IPS-NIHi7 (cell line): Measurements from ENCODE around the gene PAMR1.

ENCODE experiments used
- DNase-seq: peaks from one replicate; pipeline ENCODE4 v3.0.0; 2012; ENCODE audit warnings: mixed read lengths; ENCODE audit errors: extremely low spot score

PAMR1 gene

DNA sequence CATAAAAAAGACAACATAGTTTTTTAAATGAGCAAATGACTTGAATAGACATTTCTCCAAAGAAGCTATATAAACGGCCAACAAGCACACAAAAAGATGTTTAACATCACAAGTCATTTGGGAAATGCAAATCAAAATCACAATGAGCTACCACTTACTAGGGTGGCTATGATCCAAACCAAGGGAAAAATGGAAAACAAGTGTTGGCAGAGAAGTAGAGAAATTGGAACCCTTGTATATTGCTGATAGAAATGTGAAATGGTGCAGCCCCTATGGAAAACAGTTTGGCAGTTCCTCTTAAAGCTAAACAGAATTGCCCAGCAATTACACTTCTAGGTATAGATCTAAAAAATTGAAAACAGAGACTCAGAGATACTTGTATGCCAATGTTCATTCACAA lies 29.0 kb downstream of the PAMR1 start:
- DNase-seq = no peak

DNA sequence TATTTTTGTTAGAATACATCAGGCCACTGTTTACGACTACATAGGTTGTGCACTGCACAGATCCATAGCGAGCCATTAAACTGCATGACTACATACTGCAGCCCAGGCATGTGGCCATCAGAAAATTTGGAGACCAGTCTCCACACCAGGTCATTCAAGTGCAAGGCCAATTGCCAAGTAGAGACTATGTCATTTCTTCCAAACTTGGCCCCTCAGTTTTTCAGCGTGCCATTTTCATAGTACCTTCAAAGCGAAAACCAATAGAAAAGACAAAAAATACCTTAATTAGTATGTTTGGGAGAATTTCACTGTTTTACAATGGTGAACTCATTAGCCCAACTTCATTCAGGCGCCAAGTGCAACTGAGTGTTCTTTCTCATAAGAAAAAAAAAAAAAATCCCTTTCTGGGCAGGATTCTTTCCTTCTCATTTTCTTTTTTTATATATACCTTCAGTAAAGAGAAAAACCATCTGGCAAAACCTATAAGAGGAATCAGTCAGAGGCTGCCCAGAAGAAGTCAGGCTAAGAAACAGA lies 30.4 kb downstream of the PAMR1 start:
- DNase-seq = no peak

DNA sequence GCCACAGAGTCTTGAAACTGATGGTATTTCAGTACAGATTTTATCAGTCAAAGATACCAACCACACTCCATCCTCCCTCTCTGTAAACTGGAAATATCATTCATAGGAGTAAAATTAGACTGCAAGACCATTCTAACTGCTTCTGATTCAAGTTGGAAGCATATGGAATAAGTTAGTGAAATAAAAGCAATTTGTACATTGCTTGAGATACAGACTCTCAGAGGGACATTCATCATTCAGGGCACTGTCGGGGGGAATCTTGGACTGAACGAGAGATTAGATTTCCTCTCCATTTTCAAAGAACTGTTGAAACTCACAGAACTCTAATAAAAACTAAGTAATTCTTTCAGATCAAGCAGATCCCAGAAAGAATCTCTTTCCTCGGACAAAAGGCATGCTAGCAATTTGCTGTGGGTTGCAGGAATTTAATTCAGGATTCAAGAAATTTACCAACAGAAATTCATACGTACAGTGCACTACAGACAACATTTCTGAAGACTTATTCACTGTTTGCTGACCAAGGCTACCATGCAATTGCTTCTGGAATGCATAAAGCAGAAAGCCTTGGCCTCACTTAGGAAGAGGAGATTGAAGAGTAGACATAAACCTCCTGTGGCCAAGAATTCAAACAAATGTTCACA lies 34.1 kb downstream of the PAMR1 start:
- DNase-seq = no peak

DNA sequence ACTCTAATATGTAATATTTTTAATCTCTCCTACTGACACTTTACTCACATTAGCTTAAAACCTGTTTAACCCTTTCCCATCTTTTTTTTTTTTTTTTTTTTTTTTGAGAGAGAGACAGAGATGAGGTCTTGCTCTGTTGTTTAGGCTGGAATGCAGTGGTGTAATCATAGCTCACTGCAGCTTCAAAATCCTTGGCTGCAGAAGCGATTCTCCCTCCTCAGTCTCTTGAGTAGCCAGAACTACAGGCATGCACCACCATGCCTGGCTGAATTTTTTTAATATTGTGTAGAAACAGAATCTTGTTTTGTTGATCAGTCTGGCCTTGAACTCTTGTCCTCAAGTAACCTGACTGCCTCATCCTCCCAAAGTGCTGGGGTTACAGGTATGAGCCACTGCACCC lies 37.3 kb downstream of the PAMR1 start:
- no peak for DNase-seq

DNA sequence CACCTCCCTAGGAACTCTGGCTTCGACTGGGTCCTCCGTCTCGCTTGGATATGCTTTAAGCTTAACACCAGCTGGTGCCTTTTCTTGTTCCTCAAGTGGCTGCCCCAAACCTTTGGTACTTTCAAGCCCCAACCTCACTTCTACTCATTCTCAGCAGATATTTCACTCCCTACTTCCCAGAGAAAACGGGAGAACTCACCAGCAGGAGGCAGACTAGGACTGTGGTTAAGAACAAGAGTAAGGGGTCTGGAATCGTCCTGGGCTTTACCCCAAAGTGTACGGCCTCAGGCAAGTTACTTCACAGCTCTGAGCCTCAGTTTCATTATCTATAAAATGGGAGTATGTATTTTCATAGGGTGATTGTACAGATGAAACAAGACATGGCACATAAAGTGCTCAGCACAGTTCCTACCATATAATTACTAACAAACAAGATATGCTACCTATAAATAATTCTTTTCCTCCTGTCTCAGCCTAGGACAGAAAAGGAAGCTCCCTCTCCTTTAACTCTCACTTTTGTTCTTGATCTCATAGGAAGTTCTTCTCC lies 37.8 kb downstream of the PAMR1 start:
- DNase-seq = peak; percentile 77

DNA sequence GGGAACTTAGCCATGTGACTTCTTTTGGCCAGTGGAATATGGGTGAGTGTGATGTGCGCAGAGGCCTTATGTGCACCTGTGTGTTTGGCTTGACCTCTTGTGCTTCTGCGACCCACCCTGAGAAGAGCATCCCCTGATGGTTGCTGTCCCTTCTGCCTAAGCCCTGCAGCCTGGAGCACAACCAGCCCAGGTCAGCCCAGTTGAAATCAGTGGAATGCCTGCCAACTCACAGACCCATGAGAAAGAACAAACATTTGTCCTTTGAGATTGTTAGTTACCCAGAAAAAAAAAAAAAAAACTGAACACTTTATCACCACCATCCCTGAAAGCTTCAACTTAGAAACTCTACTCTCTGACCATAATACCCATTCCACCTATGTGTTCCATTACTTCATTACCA lies 38.5 kb downstream of the PAMR1 start:
- no peak for DNase-seq

DNA sequence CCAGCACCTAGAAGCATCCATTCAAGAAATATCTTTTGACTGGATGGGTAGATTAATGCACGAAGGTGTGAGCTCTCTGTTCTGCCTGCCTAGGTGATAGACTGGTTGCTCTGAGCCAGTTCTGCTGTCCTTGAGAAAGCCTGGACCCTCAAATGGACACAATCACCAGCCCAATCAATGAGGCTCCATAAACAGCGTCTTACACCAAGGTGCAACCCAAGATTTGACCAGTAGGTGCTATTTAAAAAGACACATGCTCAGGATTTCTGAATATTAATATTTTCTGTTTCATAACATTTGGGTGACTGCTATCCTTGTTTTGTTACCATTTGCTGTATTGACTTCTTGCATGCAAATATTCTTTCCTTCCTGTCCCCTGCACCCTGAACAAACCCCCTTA lies 39.0 kb downstream of the PAMR1 start:
- no peak for DNase-seq

DNA sequence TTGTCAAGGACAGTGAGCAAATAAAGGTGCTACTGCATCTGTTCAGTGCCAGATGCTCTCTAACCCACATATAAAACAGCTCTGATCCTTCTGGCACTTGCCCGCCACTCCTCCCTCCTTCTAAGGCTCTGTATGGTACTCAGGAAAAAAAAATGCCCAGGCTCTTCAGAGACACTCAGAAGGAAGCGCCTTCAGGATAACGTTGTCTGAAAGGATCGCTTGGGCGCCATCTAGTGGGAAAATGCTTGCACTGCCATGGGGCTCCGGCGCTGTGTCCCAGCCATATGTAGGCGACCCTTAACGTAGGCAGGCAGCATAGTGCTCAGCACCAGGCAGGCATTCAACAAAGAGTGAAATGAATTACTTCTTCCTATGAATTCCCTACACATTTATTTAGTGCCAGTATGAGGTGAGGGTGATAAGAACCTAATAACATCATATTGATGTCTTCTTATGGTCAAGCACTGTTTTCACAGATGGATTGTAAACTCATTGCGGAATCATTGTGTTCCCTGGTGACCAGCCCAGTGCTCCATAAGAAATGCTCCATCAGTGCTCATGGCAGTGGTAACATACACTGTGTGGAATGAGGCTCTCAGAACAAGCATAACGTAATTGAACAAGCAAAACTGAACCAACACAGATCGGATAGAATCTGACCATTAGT lies 39.6 kb downstream of the PAMR1 start:
- peak; percentile 87 for DNase-seq

DNA sequence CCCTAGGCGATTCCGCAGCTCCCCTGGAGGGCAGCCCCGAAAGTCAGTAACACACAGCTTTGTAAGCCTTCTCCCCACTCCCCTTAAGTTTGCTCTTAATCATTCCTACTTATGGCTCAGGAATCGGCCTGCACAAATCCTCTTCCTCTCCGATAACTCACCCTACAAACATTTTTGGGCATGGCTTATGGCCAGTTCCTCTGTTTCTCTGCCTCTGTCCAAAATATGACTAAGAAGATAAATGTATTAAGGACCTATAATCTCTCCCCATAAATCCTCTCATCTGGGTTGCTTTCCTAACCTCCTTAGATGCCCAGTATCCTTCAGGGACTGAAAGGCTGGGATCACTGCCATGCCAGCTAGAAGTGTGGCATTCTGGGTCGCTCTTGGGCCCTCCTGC lies 41.0 kb downstream of the PAMR1 start:
- DNase-seq = no peak

DNA sequence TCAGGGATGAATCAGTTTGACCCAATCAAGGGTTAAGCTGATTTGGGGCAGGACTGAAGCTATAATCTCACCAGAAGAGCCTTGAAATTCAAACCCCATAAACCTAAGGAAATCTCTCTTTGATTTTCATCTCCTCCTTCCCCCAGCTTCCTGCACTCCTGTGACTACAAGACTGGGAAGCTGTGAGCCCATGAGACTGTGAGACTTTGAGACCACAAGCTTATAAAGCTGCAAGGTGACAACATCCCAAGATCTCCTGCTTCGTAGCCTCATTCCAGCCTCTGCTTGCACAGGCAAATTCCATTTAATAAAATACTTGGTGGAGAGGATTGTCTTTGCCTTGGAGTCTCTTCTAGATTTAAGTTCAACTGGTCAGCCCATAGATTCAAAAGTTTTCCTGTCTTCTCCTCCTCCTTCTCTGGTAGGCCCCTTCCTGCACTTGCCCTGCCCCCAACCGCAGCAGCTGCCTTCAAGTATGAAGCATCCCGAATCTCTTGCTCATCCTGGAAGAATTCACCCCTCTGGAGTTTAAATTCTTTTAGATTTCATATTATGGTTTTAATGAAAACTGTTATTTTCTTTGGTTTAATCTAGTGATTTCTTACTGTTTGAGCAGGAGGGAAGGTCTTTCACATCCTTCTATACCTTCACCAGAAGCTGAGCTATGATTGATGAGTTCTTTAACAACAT lies 42.1 kb downstream of the PAMR1 start:
- no peak for DNase-seq

DNA sequence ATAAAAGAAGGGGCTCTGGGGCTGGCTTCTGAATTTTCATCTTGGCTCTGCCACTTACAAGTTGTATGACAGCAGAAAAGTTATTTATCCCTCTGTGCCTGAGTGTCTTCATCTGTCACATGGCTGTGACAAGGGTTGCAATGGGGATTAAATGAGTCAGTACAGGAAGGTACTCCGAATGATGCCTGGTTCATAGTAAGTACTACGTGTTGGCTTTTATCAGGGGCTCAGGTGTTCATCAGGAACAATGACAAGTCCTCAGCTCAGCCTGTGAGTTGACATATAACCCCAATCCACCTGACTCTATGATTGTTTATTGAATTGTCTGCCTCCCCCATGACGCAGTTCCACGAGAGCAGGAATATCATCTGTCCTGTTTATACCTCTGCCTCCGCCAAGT lies 45.7 kb downstream of the PAMR1 start:
- DNase-seq = no peak

DNA sequence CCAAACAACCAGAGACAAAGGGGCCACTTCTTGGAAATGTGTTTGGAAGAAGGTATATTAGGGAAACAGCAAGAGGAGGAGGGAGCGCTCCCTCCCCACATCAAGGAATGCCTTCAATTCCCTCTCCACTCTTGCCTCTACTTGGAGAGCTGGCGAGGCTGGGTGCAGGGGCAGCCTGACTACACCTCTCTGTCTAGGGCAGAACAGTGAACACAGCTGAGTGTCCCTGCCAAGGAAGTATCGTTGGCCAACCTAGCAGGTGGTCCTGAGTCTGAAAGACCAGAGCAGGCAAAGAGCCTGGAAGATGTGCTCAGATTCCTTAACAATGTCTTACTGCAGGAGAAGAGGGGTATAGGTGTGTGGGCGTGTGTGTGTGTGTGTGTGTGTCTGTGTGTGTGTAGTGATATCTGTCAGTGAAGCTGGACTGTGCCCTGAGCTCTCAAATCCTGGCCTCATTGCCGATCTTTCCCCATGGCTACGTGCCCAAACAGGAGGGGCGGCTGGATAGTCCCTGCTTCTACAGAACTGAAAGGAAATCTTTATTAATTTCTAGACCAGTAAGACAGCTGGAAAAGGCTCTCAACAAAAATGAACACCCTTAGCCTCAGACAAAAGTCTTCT lies 46.8 kb downstream of the PAMR1 start:
- no peak for DNase-seq

DNA sequence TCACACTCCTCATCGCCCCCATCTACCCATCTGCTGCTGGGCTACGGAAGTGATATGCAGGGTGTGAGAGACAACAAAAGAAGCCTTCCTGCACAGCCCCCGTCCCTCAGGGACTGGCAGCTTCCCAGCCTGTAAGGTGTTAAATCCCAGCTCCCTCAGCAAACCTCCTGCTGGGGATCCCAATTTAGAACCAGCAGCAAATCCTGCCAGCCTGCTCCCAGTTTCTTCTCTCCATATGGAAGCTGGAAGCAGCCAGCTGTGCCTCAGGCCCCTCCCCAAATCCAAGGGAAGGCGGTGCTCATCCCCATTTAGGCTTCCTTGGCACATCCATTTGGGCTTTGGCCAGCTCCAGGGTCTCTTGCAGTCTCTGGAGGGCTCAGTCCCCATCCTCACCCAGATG lies 47.5 kb downstream of the PAMR1 start:
- DNase-seq = peak; percentile 47

DNA sequence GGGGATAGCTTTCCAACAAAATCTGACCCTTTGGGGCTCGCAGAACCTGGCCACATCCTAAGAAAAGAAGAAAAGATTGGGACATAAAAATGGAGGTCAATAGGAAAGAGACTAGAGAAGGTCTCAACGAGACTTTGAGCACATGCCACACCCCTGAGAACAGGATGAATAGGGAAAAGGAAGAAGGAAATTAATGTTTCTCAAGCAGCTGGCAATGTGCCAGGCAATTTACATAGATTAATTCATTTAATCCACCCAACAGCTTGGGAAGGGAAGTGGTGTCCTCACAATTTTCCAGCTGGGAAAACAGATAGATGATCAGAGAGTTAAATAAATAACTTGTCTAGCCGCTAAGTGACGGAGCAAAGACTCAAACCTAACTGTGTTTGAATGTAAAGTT lies 50.7 kb downstream of the PAMR1 start:
- no peak for DNase-seq

DNA sequence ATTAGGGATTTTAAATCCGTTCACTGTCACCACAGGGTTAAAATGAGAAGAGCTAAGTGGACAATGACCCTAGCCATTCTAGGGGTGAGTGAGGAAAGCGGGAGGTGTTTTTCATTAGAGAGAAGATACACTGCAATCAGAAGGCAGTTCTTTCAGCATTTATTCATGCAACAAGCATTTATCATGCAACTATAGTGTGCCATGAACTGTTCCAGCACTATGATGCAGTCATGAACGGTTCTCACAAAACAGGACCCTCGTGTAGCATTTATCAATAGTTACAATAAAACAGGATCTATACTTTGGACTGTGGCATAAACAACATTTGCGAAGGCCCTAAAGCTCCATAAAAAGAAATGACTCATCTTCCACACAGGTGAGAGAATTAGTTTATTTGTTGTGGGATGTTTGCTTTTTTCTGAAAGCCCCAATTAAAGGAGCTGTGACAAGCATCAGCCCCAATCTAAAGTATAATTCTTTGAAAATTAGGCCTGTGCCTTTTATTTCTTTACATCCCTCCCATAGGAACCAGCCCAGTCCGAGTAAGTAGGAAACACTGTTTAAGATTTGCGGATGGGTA lies 51.5 kb downstream of the PAMR1 start:
- DNase-seq = no peak

DNA sequence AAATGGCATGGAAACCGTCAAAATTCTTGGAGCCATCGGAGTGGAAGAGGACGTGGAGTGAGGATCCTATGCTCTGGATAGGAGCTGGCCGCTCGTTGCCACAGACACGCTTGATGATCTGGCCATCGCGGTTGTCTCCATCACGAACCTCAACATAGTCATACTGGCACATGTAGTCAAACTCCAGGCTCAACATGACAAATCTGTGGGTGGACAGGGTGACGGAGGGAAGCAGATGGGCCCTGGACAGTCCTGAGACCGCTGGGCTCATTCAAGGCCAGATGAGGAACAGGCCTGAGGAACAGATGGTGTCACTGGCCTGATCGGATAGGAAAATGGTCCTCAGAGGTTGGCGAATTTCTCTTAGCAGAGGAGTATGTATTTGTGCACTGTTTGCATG lies 54.8 kb downstream of the PAMR1 start:
- DNase-seq = no peak

DNA sequence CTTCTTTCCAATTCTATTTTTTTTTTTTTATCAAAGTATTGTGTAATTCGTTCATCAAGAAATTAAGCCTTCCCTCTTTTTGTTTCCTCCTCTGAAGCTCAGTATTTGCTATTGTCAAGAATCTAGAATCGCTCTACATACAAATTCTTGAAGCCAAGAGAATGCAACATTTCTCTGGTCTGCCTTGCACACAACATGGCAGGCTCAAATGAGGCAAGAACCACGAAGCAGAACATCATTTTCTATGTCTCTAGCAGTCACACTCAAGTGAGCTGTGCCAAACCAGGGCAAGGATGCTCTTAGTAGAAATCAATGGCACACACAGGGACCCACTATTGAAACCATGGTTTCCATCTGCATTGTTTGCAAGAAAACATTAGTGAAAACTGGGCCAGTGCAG lies 59.4 kb downstream of the PAMR1 start:
- DNase-seq = no peak

DNA sequence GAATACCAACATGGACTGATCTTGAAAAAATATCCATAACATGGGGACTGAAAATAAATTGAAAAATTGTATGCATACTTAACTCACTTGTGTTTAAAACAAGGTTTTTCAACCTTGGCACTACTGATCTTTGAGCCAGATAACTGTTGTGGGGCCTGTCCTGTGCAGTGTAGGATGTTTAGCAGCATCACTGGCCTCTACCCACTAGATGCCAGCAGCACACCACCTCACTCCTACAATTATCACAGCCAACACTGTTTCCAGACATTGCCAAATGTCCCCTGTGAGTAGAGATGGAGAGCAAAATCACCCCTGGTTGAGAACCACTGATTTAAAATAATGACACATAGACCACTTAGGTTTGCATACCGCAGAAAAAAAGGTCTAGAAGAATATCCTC lies 61.1 kb downstream of the PAMR1 start:
- no peak for DNase-seq

DNA sequence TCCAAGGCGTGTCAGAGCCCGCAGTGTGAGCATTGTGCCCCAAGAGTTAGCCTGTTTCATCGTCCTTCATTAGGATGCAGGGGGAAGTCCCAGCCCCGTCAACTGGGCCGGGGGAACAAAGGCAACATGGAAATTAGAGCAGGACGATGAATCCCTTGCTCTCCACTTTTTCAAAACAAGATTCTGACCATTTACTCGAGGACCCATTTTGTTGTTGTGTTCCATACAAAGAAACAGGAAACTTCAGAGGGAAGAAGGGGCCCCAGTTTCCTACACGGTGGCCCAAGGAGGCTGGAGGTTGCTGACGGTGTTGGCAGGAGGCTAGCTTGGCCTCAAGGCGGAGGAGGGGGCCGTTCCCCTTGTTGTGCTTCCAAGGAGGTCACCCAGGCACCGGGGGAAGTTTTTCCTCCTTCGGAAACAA lies 62.1 kb downstream of the PAMR1 start:
- DNase-seq = no peak

DNA sequence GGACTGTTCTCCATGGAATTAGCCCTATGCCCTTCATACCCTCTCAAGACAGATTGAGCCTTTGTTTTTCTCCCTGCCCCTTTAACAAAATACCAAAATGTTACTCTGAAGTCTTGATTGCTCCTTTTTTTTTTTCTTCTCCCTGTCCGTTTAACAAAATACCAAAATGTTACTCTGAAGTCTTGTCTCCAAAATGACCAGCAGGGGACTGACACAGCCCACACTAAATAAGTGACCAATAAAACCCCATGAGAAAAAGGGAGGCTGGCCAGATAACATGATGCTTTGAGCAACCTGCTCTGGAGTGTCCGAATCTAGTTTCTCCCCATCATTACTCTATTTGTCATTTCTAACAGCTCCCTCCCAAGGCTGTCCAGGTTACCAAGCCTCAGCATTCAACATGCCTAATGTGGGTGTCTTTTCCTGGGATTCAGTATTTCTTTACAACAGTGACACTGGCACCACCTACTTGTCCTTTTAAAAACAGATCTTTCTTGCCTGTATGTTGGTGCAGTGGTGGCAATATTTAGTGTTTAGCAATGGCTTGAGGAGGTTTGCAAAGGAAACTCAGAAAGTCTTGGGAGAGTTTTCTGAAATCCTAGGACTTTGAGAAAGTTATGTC lies 63.4 kb downstream of the PAMR1 start:
- DNase-seq = no peak

DNA sequence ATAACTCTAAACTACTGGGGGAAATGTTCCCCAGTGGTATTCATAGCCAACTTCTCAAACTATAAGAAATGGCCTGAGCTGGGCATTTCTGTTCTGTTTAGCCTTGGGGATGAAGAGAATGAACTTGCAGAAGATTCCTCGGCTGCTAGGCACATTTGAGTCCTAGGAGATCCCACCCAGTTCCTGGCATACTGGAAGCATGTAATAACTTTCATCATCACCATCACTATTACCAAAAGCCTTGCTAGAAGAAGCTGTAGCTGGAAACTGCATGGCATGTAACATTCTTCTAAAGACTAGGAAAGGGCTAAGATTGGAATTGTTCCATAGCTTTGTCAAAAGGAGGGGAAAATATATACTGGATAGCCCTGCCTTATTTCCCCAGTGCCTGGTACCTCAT lies 65.9 kb downstream of the PAMR1 start:
- no peak for DNase-seq
